ENCODE results near the gene VSIG10L. TPM values are rescaled to one million over a fixed set of nuclear protein-coding genes. Genes with fewer than 3 reads are reported as not detected.

Gene VSIG10L
- polyA plus RNA-seq, 1 donor (not counting 4 experiments of a cell fraction or from before 2014, with no cell fraction given) = 1.5 TPM

- dilution Hi-C loops (cut with MboI; ENCODE audit: extremely low pct_ligation_motif_present, low sequenced_read_pairs) = no loop called here
- TF ChIP-seq EZH2 (IDR thresholded peaks at IDR 0.05; ENCODE audit: low read length) (no peak), CTCF (optimal IDR thresholded peaks at IDR 0.05 in 1 of 3, IDR thresholded peaks at IDR 0.05 in 1 of 3, conservative IDR thresholded peaks at IDR 0.05 in 1 of 3; ENCODE audit: extremely low read depth in 1 of 3, insufficient read depth in 2 of 3, low read length in 3 of 3) (no peak)
- Histone ChIP-seq H3K4me2 (ENCODE audit: control insufficient read depth, extremely low read depth, insufficient read depth, low read depth, low read length) (no peak overlapping the region), H3K36me3 (ENCODE audit: control insufficient read depth in 2 of 2, extremely low read depth in 1 of 2, insufficient read depth in 2 of 2, low read length in 2 of 2) (no peaks in the 10 kb centered on the region), H3K9me1 (ENCODE audit: control insufficient read depth, extremely low read depth, insufficient read depth, low read length) (no peaks in the 10 kb centered on the region), H4K20me1 (ENCODE audit: control insufficient read depth, extremely low read depth, insufficient read depth, low read length) (no peaks in the 10 kb centered on the region), H3K9ac (ENCODE audit: control insufficient read depth, extremely low read depth, insufficient read depth, low read length) (no peak overlapping the region), H3K4me1 (ENCODE audit: control insufficient read depth, extremely low read depth, insufficient read depth, low read length) (no peaks in the 10 kb centered on the region), H3K27ac (ENCODE audit: control insufficient read depth, insufficient read depth, low read length) (no peak overlapping the region), H3K27me3 (ENCODE audit: control insufficient read depth, extremely low read depth, insufficient read depth, low read length) (no peaks in the 10 kb centered on the region), H2AFZ (ENCODE audit: control insufficient read depth, low read length) (no peak overlapping the region), H3K79me2 (ENCODE audit: control insufficient read depth, insufficient read depth, low read length) (no peaks in the 10 kb centered on the region), H3K9me3 (ENCODE audit: control insufficient read depth, low read depth, low read length) (no peaks in the 10 kb centered on the region), H3K4me3 (ENCODE audit: control insufficient read depth in 2 of 3, extremely low read depth in 1 of 3, insufficient read depth in 2 of 3, low read depth in 1 of 3, low read length in 3 of 3) (no peak overlapping the region)
- FAIRE-seq (no peak), DNase-seq (ENCODE audit: low read depth, low spot score) (no peak)
Observed at GRCh38 chr19:51389143-51389542, 47.2 kb upstream of the VSIG10L start.

GRCh38 chr19:51387924-51388389 lies 46.0 kb upstream of the VSIG10L start, which contains the start of gene LIM2:
Gene LIM2, minus strand, starts transcription at chr19:51387974. Its CDS starts 531 bp downstream, at chr19:51387443.
- Histone ChIP-seq H4K20me1 (ENCODE audit: control insufficient read depth, extremely low read depth, insufficient read depth, low read length) (no peaks in the 10 kb centered on the region), H3K36me3 (ENCODE audit: control insufficient read depth in 2 of 2, extremely low read depth in 1 of 2, insufficient read depth in 2 of 2, low read length in 2 of 2) (no peaks in the 10 kb centered on the region), H3K4me2 (ENCODE audit: control insufficient read depth, extremely low read depth, insufficient read depth, low read depth, low read length) (no peak within 1 kb of the TSS), H3K27me3 (ENCODE audit: control insufficient read depth, extremely low read depth, insufficient read depth, low read length) (no peaks in the 10 kb centered on the region), H3K9me3 (ENCODE audit: control insufficient read depth, low read depth, low read length) (no peaks in the 10 kb centered on the region), H3K27ac (ENCODE audit: control insufficient read depth, insufficient read depth, low read length) (no peak within 1 kb of the TSS), H3K79me2 (ENCODE audit: control insufficient read depth, insufficient read depth, low read length) (no peaks in the 10 kb centered on the region), H2AFZ (ENCODE audit: control insufficient read depth, low read length) (no peak within 1 kb of the TSS), H3K9me1 (ENCODE audit: control insufficient read depth, extremely low read depth, insufficient read depth, low read length) (no peaks in the 10 kb centered on the region), H3K4me3 (ENCODE audit: control insufficient read depth in 2 of 3, extremely low read depth in 1 of 3, insufficient read depth in 2 of 3, low read depth in 1 of 3, low read length in 3 of 3) (no peak within 1 kb of the TSS), H3K4me1 (ENCODE audit: control insufficient read depth, extremely low read depth, insufficient read depth, low read length) (no peaks in the 10 kb centered on the region), H3K9ac (ENCODE audit: control insufficient read depth, extremely low read depth, insufficient read depth, low read length) (no peak within 1 kb of the TSS)
- dilution Hi-C loops (cut with MboI; ENCODE audit: extremely low pct_ligation_motif_present, low sequenced_read_pairs) = no loop called here
- DNase-seq (ENCODE audit: low read depth, low spot score) = no peak
- no peak for FAIRE-seq
- TF ChIP-seq EZH2 (IDR thresholded peaks at IDR 0.05; ENCODE audit: low read length) = no peak
- no peak for TF ChIP-seq CTCF (optimal IDR thresholded peaks at IDR 0.05 in 1 of 3, IDR thresholded peaks at IDR 0.05 in 1 of 3, conservative IDR thresholded peaks at IDR 0.05 in 1 of 3; ENCODE audit: extremely low read depth in 1 of 3, insufficient read depth in 2 of 3, low read length in 3 of 3)

All from keratinocyte (primary cell).